NB4 (cell line): ENCODE data around the gene SOX12.

Experiments used
- DNase-seq: peaks from one replicate; pipeline ENCODE4 v3.0.0; 2010; ENCODE audit warnings: low read depth
- H3K4me3 ChIP-seq: one replicate; pipeline ENCODE4 v1.5.1; 2011; ENCODE audit warnings: mild to moderate bottlenecking, low read depth, low read length, moderate library complexity
- MAX ChIP-seq: IDR thresholded peaks from 2 replicates; pipeline ENCODE4 v1.6.1; 2011; ENCODE audit warnings: low read depth, low read length
- MYC ChIP-seq: IDR thresholded peaks from 2 replicates; pipeline ENCODE4 v1.6.1; 2011; ENCODE audit warnings: low read depth, low read length
- POLR2A ChIP-seq: IDR thresholded peaks from 2 replicates; pipeline ENCODE4 v1.6.1; 2011; ENCODE audit warnings: mild to moderate bottlenecking; ENCODE audit not compliant: insufficient read length; ENCODE audit errors: extremely low read depth
- TF ChIP-seq, protein P1 (sequence below): IDR thresholded peaks from one replicate; pipeline ENCODE4 v1.5.1; 2012; ENCODE audit warnings: low read depth, low read length

SOX12 gene

DNA sequence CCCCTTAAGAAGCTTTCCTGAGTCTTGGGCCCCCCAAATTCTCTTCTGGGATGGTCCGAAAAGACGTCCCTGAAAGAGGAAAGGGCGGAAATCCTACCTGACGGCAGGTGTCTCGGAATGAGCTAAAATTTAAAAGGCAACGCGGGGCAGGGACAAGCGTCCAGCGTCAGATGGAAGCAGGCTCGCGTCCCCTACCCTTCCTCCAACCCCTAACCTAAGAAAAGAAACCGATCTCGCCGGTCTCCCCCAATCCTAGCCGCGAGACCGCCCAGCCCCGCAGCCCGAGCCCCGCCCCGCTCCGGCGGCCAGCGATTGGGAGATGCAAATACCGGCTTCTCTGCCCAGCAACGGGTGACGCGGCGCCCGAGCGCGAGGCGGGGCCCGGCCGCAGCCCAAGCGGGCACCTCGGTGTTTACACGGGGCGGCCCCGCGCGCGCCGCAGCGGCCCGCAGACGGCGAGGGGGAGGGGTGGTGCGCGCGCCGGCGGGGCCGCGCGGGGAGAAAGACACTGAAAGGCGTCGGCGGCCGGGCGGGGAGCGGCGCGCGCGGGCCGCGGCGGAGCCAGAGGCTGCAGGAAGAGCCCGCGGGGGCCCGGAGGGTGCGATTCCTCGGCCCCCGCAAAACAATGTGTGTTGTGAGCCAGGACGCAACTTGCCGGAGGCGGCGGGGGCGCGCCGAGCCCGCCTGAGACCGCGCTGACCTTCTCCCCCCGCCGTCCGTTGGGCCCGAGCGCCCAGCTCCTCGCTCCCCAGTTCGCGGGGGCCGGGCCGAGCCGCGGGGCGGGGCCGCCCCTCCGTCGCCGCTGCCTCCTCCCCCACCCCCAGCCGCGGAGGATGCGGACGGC lies at the start of gene SOX12:
TSS of gene SOX12 (plus strand) at position 508 of the 844 bp plus-strand sequence. CDS start 373 bp downstream, outside the sequence.
- TF ChIP-seq MYC: peak; percentile 64
- peak; percentile 78 for TF ChIP-seq POLR2A
- TF ChIP-seq, protein P1, sequence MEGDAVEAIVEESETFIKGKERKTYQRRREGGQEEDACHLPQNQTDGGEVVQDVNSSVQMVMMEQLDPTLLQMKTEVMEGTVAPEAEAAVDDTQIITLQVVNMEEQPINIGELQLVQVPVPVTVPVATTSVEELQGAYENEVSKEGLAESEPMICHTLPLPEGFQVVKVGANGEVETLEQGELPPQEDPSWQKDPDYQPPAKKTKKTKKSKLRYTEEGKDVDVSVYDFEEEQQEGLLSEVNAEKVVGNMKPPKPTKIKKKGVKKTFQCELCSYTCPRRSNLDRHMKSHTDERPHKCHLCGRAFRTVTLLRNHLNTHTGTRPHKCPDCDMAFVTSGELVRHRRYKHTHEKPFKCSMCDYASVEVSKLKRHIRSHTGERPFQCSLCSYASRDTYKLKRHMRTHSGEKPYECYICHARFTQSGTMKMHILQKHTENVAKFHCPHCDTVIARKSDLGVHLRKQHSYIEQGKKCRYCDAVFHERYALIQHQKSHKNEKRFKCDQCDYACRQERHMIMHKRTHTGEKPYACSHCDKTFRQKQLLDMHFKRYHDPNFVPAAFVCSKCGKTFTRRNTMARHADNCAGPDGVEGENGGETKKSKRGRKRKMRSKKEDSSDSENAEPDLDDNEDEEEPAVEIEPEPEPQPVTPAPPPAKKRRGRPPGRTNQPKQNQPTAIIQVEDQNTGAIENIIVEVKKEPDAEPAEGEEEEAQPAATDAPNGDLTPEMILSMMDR: no peak
- no peak; the same call in 1 of the 2 replicates for TF ChIP-seq MAX
- peak; percentile 99 for DNase-seq
- peak within 1 kb of the TSS; percentile 85 for H3K4me3 ChIP-seq

- H3K4me3 ChIP-seq: no peak overlapping the region
- DNase-seq: no peak
- no peak for TF ChIP-seq MAX
- TF ChIP-seq MYC: no peak
- no peak for TF ChIP-seq POLR2A
- TF ChIP-seq, protein P1: no peak
Observed at GRCh38 chr20:275791-276190, 49.6 kb upstream of the SOX12 start.

DNA sequence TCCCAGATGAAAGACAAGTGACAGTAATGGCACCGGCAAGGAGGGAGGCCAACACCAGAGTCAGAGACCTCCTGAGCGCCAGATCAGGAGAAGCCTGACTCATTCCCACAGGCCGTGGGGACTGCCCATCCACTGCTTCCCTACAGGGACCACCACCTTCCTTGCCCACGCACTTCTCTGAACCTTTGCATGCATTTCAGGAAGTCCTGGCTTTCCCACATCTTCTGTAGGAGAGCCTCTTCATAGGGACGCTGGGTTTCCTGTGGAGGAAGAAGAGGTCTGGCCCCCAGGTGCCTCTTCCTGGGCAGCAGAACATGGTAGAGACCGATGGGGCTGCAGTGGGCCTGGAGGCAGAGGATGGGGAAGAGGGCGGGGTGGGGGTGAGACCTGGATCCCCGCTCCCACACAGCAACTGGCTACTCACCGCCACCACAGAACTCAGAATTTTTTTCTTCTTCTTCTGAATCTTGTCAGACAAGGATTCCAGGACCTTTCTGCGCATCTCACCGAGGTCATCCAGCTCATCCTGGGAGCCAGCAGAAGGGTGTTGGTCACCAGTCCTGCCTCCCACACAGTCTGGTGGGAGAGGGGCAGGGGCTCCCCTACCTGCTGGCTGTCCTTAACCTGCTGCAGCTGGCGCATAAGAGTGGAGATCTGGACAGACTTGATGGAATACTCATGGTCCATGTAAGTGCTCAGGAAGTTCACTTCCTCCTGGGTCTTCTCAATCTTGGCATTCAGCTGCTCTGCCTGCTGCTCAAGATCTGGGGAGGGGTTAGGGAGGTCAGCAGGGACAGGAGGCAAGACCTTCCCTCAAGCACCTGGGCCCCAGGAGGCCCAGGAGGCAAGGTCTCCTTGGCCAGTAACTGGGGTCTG lies 48.5 kb upstream of the SOX12 start:
- no peak overlapping the region for H3K4me3 ChIP-seq
- DNase-seq: no peak
- TF ChIP-seq POLR2A (no peak), MAX (no peak)
- TF ChIP-seq, protein P1: no peak

DNA sequence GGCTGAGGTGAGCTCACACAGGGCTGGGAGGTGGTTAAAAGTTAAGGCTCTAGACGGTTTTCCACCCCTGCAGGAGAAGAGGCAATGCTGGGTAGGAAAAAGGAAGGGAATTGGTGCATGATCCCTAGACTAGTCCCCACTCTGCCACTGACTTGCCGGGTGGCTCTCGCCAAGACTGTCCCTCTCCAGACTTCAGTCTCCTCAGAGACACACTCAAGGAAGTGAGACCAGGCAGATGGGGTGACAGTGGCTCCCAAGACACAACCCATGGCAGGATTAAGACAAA lies 47.9 kb upstream of the SOX12 start:
- H3K4me3 ChIP-seq: no peak overlapping the region
- no peak for DNase-seq
- TF ChIP-seq, protein P1: no peak
- no peak for TF ChIP-seq POLR2A

DNA sequence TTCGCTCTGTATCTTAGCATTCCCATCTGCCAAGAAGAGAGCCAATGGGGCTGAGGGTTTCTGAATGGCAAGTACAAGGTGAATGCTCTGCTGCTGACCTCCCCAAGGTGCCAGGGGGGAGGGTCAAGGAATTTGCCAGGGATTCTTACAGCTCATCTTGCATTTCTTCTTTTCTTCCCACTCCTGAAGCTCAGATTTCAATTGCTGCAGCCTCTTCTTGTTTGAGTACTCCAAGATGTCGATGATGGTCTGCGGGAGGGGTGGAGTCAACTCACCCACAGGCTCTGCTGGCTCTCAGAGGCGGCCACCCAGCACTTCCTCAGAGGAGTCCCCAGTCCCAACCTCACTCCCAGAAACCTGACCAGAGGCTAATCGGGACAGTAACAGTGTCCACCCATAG lies 47.2 kb upstream of the SOX12 start:
- no peak for DNase-seq
- TF ChIP-seq, protein P1: no peak
- TF ChIP-seq MYC (no peak), MAX (no peak), POLR2A (no peak)
- no peak overlapping the region for H3K4me3 ChIP-seq
